ENCODE results near the gene RTN4RL1.

RTN4RL1 gene

GRCh38 chr17:1933875-1934715 is 91.0 kb downstream of the RTN4RL1 start:
- no peaks in the 10 kb centered on the region for H3K79me2 ChIP-seq (ENCODE audit: insufficient read depth, low read length)
- no peak overlapping the region for H3K4me3 ChIP-seq (ENCODE audit: low read length, poor library complexity, severe bottlenecking)
- H4K20me1 ChIP-seq (ENCODE audit: insufficient read depth, low read length, poor library complexity, severe bottlenecking): no peaks in the 10 kb centered on the region
- no peaks in the 10 kb centered on the region for H3K36me3 ChIP-seq (ENCODE audit: insufficient read depth, low read length)
- no peak overlapping the region for H3K4me2 ChIP-seq (ENCODE audit: low read depth, low read length, poor library complexity, severe bottlenecking)
- no peak overlapping the region for H2AFZ ChIP-seq (ENCODE audit: low read length)
- H3K9me2 ChIP-seq (replicated peaks; ENCODE audit: low read depth, low read length): no peaks in the 10 kb centered on the region
- no peaks in the 10 kb centered on the region for H3F3A ChIP-seq (ENCODE audit: low read depth)
- no peaks in the 10 kb centered on the region for H3K9me3 ChIP-seq (ENCODE audit: insufficient read depth, low read depth, low read length)
- no peak for TF ChIP-seq EZH2phosphoT487 (IDR thresholded peaks at IDR 0.05; ENCODE audit: borderline replicate concordance)
- no peak for TF ChIP-seq CTCF (conservative IDR thresholded peaks at IDR 0.05; ENCODE audit: low read length)
- H3K9ac ChIP-seq (ENCODE audit: low read depth, low read length, poor library complexity, severe bottlenecking): no peak overlapping the region
- H3K27me3 ChIP-seq (ENCODE audit: insufficient read depth, low read length, poor library complexity, severe bottlenecking): no peaks in the 10 kb centered on the region
- no peaks in the 10 kb centered on the region for H3K4me1 ChIP-seq (ENCODE audit: insufficient read depth, low read length, poor library complexity, severe bottlenecking)

- Histone ChIP-seq H3K9ac (ENCODE audit: low read depth, low read length, poor library complexity, severe bottlenecking) (no peak overlapping the region), H4K20me1 (ENCODE audit: insufficient read depth, low read length, poor library complexity, severe bottlenecking) (no peaks in the 10 kb centered on the region), H3K4me3 (ENCODE audit: low read length, poor library complexity, severe bottlenecking) (no peak overlapping the region), H3K9me3 (ENCODE audit: insufficient read depth, low read depth, low read length) (no peaks in the 10 kb centered on the region), H3K36me3 (ENCODE audit: insufficient read depth, low read length) (no peaks in the 10 kb centered on the region), H3K4me2 (ENCODE audit: low read depth, low read length, poor library complexity, severe bottlenecking) (no peak overlapping the region), H3F3A (ENCODE audit: low read depth) (no peaks in the 10 kb centered on the region), H3K4me1 (ENCODE audit: insufficient read depth, low read length, poor library complexity, severe bottlenecking) (no peaks in the 10 kb centered on the region), H3K79me2 (ENCODE audit: insufficient read depth, low read length) (no peaks in the 10 kb centered on the region), H2AFZ (ENCODE audit: low read length) (no peak overlapping the region), H3K9me2 (replicated peaks; ENCODE audit: low read depth, low read length) (no peaks in the 10 kb centered on the region), H3K27me3 (ENCODE audit: insufficient read depth, low read length, poor library complexity, severe bottlenecking) (no peaks in the 10 kb centered on the region)
- TF ChIP-seq EZH2phosphoT487 (IDR thresholded peaks at IDR 0.05; ENCODE audit: borderline replicate concordance): no peak
- no peak for TF ChIP-seq CTCF (conservative IDR thresholded peaks at IDR 0.05; ENCODE audit: low read length)
These were observed 93.1 kb downstream of the RTN4RL1 start for GRCh38 chr17:1931844-1932579.

GRCh38 chr17:1930337-1930645 is 94.8 kb downstream of the RTN4RL1 start:
- H3K27me3 ChIP-seq (ENCODE audit: insufficient read depth, low read length, poor library complexity, severe bottlenecking): no peaks in the 10 kb centered on the region
- no peak overlapping the region for H3K4me3 ChIP-seq (ENCODE audit: low read length, poor library complexity, severe bottlenecking)
- H2AFZ ChIP-seq (ENCODE audit: low read length): no peak overlapping the region
- no peaks in the 10 kb centered on the region for H3K9me2 ChIP-seq (replicated peaks; ENCODE audit: low read depth, low read length)
- H3F3A ChIP-seq (ENCODE audit: low read depth): no peaks in the 10 kb centered on the region
- no peaks in the 10 kb centered on the region for H3K79me2 ChIP-seq (ENCODE audit: insufficient read depth, low read length)
- no peak overlapping the region for H3K9ac ChIP-seq (ENCODE audit: low read depth, low read length, poor library complexity, severe bottlenecking)
- H3K4me2 ChIP-seq (ENCODE audit: low read depth, low read length, poor library complexity, severe bottlenecking): no peak overlapping the region
- no peaks in the 10 kb centered on the region for H3K9me3 ChIP-seq (ENCODE audit: insufficient read depth, low read depth, low read length)
- TF ChIP-seq EZH2phosphoT487 (IDR thresholded peaks at IDR 0.05; ENCODE audit: borderline replicate concordance) (no peak), CTCF (conservative IDR thresholded peaks at IDR 0.05; ENCODE audit: low read length) (no peak)
- H3K36me3 ChIP-seq (ENCODE audit: insufficient read depth, low read length): no peaks in the 10 kb centered on the region
- H3K4me1 ChIP-seq (ENCODE audit: insufficient read depth, low read length, poor library complexity, severe bottlenecking): no peaks in the 10 kb centered on the region
- no peaks in the 10 kb centered on the region for H4K20me1 ChIP-seq (ENCODE audit: insufficient read depth, low read length, poor library complexity, severe bottlenecking)

Measured in Loucy (cell line).